GM13976 (cell line): ENCODE measurements around the gene PLEKHO1.

Experiments used
- DNase-seq: peaks from one replicate; pipeline ENCODE4 v3.0.0; 2012; ENCODE audit warnings: low spot score
- CTCF ChIP-seq: IDR thresholded peaks from 2 replicates; pipeline ENCODE4 v1.5.1; 2012; ENCODE audit warnings: borderline replicate concordance, mild to moderate bottlenecking; ENCODE audit not compliant: insufficient read depth; ENCODE audit errors: extremely low read depth, missing control alignments, control extremely low read depth
- in situ Hi-C: fragments of 300-500 bp; cut with MboI; formaldehyde crosslinking; loops from one replicate; pipeline ENCODE4 v1.12.0; 2022; ENCODE audit warnings: low sequenced_read_pairs, mixed read lengths, inconsistent platforms; ENCODE audit not compliant: unreplicated experiment

The PLEKHO1 gene

GRCh38 chr1:150154143-150154542, 4.4 kb downstream of the PLEKHO1 start:
- TF ChIP-seq CTCF, result no peak
- in situ Hi-C loops, result loop anchor here (25.0 kb wide), 1 partner anchor 192 kb away; no protein-coding TSS in a partner anchor

GRCh38 chr1:150155413-150156071, 5.8 kb downstream of the PLEKHO1 start:
- no peak for DNase-seq
- in situ Hi-C loops, result loop anchor here (25.0 kb wide), 1 partner anchor 193 kb away; no protein-coding TSS in a partner anchor
- no peak for TF ChIP-seq CTCF

More at GRCh38 chr1:150154143-150154542, 4.4 kb downstream of the PLEKHO1 start:
- no peak for DNase-seq

GRCh38 chr1:150156868-150157603, 7.3 kb downstream of the PLEKHO1 start:
- in situ Hi-C loops, result loop anchor here (25.0 kb wide), 1 partner anchor 195 kb away; no protein-coding TSS in a partner anchor
- DNase-seq, result no peak
- no peak for TF ChIP-seq CTCF

GRCh38 chr1:150159550-150159949, 9.8 kb downstream of the PLEKHO1 start:
- peak; percentile 48 for DNase-seq
- TF ChIP-seq CTCF, result no peak
- in situ Hi-C loops, result loop anchor here (25.0 kb wide), 1 partner anchor 197 kb away; no protein-coding TSS in a partner anchor

GRCh38 chr1:150160964-150161621, 11.4 kb downstream of the PLEKHO1 start:
- DNase-seq, result no peak
- in situ Hi-C loops, result loop anchor here (25.0 kb wide), 1 partner anchor 199 kb away; no protein-coding TSS in a partner anchor

More at GRCh38 chr1:150160964-150161621, 11.4 kb downstream of the PLEKHO1 start:
- TF ChIP-seq CTCF, result no peak
